GM19193 (cell line): Measurements from ENCODE around the gene MYO1A.

Source experiments
- POLR2A ChIP-seq: IDR thresholded peaks from 4 replicates; pipeline ENCODE4 v1.6.1; 2011; ENCODE audit not compliant: insufficient read depth, insufficient read length; ENCODE audit errors: extremely low read depth

Gene MYO1A

GRCh38 chr12:56980941-56981530 lies 68.9 kb downstream of the MYO1A start:
- TF ChIP-seq POLR2A = no peak

GRCh38 chr12:56980268-56980667 lies 69.7 kb downstream of the MYO1A start:
- TF ChIP-seq POLR2A = no peak

GRCh38 chr12:56979628-56980027 lies 70.3 kb downstream of the MYO1A start:
- no peak for TF ChIP-seq POLR2A
